HEK293 (cell line): Measurements from ENCODE around the gene BEST1.

Experiments
- CTCF ChIA-PET: fragments of 350-600 bp; formaldehyde crosslinking; extraction: SDS; loops from one replicate; lab custom pipeline; 2021; ENCODE audit warnings: antibody characterized with exemption; lab: Yijun Ruan, JAX
- POLR2A ChIA-PET: fragments of 300-600 bp; formaldehyde crosslinking; extraction: SDS; loops from one replicate; lab custom pipeline; 2020; ENCODE audit warnings: antibody characterized with exemption, inconsistent platforms; lab: Yijun Ruan, JAX
- H3K27ac ChIP-seq: fragments of 200-500 bp; sonication (Bioruptor generic); 2 replicates; pipeline ENCODE4 v1.5.1; 2014; ENCODE audit warnings: low read depth, low read length, control low read depth, inconsistent platforms; ENCODE audit errors: extremely low read depth
- H3K36me3 ChIP-seq, 2 experiments: fragments of 200-500 bp in 1 of 2; sonication (Bioruptor generic) in 1 of 2; 1 replicate in 1 of 2; 2 replicates in 1 of 2; pipeline ENCODE4 v1.5.1; 2014 to 2017; ENCODE audit warnings: inconsistent platforms in 2 of 2, low read length in 2 of 2; ENCODE audit not compliant: control insufficient read depth in 2 of 2, insufficient read depth in 1 of 2
- H3K4me1 ChIP-seq: fragments of 200-500 bp; sonication (Bioruptor generic); 2 replicates; pipeline ENCODE4 v1.5.1; 2014; ENCODE audit warnings: mild to moderate bottlenecking, low read length, inconsistent platforms; ENCODE audit not compliant: control insufficient read depth, insufficient read depth
- H3K4me3 ChIP-seq: 2 replicates; pipeline ENCODE4 v1.5.1; 2011; ENCODE audit warnings: low read depth, mild to moderate bottlenecking, control low read depth, low read length, moderate library complexity
- H3K9me3 ChIP-seq: fragments of 200-500 bp; sonication (Bioruptor generic); 2 replicates; pipeline ENCODE4 v1.5.1; 2014; ENCODE audit warnings: low read depth, low read length, inconsistent platforms; ENCODE audit not compliant: control insufficient read depth, insufficient read depth
- KLF7 ChIP-seq: fragments of 450-650 bp; formaldehyde crosslinking; IDR thresholded peaks from 2 replicates; pipeline ENCODE4 v1.5.1; 2016; ENCODE audit warnings: missing biosample characterization, missing genetic modification characterization, borderline replicate concordance
- KLF8 ChIP-seq: fragments of 450-650 bp; formaldehyde crosslinking; IDR thresholded peaks from 2 replicates; pipeline ENCODE4 v1.5.1; 2016; ENCODE audit warnings: missing biosample characterization, missing genetic modification characterization
- ZFHX2 ChIP-seq: fragments of 450-650 bp; formaldehyde crosslinking; conservative IDR thresholded peaks from 2 replicates; pipeline ENCODE4 v1.5.1; 2016; ENCODE audit warnings: missing biosample characterization, missing genetic modification characterization
- ZFP3 ChIP-seq: fragments of 450-650 bp; formaldehyde crosslinking; IDR thresholded peaks from 2 replicates; pipeline ENCODE4 v1.5.1; 2016; ENCODE audit warnings: low read depth, missing biosample characterization, missing genetic modification characterization
- ZFP41 ChIP-seq: fragments of 450-650 bp; formaldehyde crosslinking; IDR thresholded peaks from 2 replicates; pipeline ENCODE4 v1.5.1; 2016; ENCODE audit warnings: missing biosample characterization, missing genetic modification characterization, borderline replicate concordance
- ZNF132 ChIP-seq: fragments of 450-650 bp; formaldehyde crosslinking; IDR thresholded peaks from 2 replicates; pipeline ENCODE4 v1.5.1; 2017; ENCODE audit warnings: missing biosample characterization, missing genetic modification characterization, borderline replicate concordance
- ZNF133 ChIP-seq: fragments of 450-650 bp; formaldehyde crosslinking; IDR thresholded peaks from 2 replicates; pipeline ENCODE4 v1.5.1; 2016; ENCODE audit warnings: missing biosample characterization, missing genetic modification characterization
- ZNF223 ChIP-seq: fragments of 450-650 bp; formaldehyde crosslinking; IDR thresholded peaks from 2 replicates; pipeline ENCODE4 v1.5.1; 2016; ENCODE audit warnings: missing biosample characterization, missing genetic modification characterization
- ZNF37A ChIP-seq: fragments of 450-650 bp; IDR thresholded peaks from 2 replicates; pipeline ENCODE4 v1.5.1; 2018; ENCODE audit warnings: missing biosample characterization, missing genetic modification characterization
- ZNF514 ChIP-seq: fragments of 450-650 bp; formaldehyde crosslinking; IDR thresholded peaks from 2 replicates; pipeline ENCODE4 v1.5.1; 2016; ENCODE audit warnings: missing biosample characterization, missing genetic modification characterization
- ZNF530 ChIP-seq: fragments of 450-650 bp; formaldehyde crosslinking; IDR thresholded peaks from 2 replicates; pipeline ENCODE4 v1.5.1; 2016; ENCODE audit warnings: low read depth, missing biosample characterization, missing genetic modification characterization
- ZNF629 ChIP-seq: fragments of 450-650 bp; formaldehyde crosslinking; IDR thresholded peaks from 2 replicates; pipeline ENCODE4 v1.5.1; 2017; ENCODE audit warnings: missing biosample characterization, missing genetic modification characterization
- ZNF660 ChIP-seq: fragments of 450-650 bp; IDR thresholded peaks from 2 replicates; pipeline ENCODE4 v1.5.1; 2018; ENCODE audit warnings: missing biosample characterization, mild to moderate bottlenecking, missing genetic modification characterization
- ZNF76 ChIP-seq: fragments of 450-650 bp; formaldehyde crosslinking; IDR thresholded peaks from 2 replicates; pipeline ENCODE4; 2016; ENCODE audit warnings: low read depth, missing biosample characterization, missing genetic modification characterization, borderline replicate concordance
- ZSCAN23 ChIP-seq: fragments of 450-650 bp; formaldehyde crosslinking; IDR thresholded peaks from 2 replicates; pipeline ENCODE4 v1.5.1; 2016; ENCODE audit warnings: missing biosample characterization, missing genetic modification characterization
- TF ChIP-seq, protein P1 (sequence below): fragments of 450-650 bp; formaldehyde crosslinking; IDR thresholded peaks from 2 replicates; pipeline ENCODE4 v1.5.1; 2016; ENCODE audit warnings: missing biosample characterization, missing genetic modification characterization
- TF ChIP-seq, protein P2 (sequence below): fragments of 450-650 bp; formaldehyde crosslinking; IDR thresholded peaks from 2 replicates; pipeline ENCODE4 v1.5.1; 2016; ENCODE audit warnings: missing biosample characterization, missing genetic modification characterization
- TF ChIP-seq, protein P3 (sequence below): fragments of 450-650 bp; formaldehyde crosslinking; IDR thresholded peaks from 2 replicates; pipeline ENCODE4 v1.5.1; 2017; ENCODE audit warnings: missing biosample characterization, missing genetic modification characterization
- TF ChIP-seq, protein P4 (sequence below): sonication (generic); formaldehyde crosslinking; IDR thresholded peaks from 2 replicates; pipeline ENCODE4 v1.8.1; 2022; ENCODE audit warnings: mild to moderate bottlenecking, moderate library complexity, missing genetic modification reagents
- TF ChIP-seq, protein P5 (sequence below): fragments of 450-650 bp; formaldehyde crosslinking; IDR thresholded peaks from 2 replicates; pipeline ENCODE4 v1.5.0; 2017; ENCODE audit warnings: missing biosample characterization, missing genetic modification characterization, borderline replicate concordance

Gene BEST1

DNA sequence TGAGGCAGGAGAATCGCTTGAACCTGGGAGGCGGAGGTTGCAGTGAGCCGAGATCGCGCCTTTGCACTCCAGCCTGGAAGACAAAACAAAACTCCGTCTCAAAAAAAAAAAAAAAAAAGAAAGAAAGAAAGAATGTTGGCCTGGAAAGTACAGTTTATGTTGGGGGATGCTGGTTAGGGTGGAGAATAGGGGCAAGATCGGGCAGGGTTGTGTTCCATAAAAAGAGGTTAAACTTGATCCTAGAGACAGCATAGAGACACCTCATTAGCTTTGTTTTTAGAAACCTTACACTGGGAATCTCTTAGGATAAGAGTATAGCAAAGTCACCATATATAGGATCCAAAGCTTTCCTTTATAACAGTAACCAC, 19.2 kb downstream of the BEST1 start:
- CTCF ChIA-PET, result interaction anchor here (0.7 to 2.8 kb wide), 7 partner anchors 22 to 462 kb away, joined by 3 to 18 read pairs (median 9); no protein-coding TSS in a partner anchor
- POLR2A ChIA-PET, result interaction anchor here (0.6 to 0.7 kb wide), 4 partner anchors 17 to 706 kb away, joined by 3 to 7 read pairs (median 4); partner anchors contain the start of gene FADS3

DNA sequence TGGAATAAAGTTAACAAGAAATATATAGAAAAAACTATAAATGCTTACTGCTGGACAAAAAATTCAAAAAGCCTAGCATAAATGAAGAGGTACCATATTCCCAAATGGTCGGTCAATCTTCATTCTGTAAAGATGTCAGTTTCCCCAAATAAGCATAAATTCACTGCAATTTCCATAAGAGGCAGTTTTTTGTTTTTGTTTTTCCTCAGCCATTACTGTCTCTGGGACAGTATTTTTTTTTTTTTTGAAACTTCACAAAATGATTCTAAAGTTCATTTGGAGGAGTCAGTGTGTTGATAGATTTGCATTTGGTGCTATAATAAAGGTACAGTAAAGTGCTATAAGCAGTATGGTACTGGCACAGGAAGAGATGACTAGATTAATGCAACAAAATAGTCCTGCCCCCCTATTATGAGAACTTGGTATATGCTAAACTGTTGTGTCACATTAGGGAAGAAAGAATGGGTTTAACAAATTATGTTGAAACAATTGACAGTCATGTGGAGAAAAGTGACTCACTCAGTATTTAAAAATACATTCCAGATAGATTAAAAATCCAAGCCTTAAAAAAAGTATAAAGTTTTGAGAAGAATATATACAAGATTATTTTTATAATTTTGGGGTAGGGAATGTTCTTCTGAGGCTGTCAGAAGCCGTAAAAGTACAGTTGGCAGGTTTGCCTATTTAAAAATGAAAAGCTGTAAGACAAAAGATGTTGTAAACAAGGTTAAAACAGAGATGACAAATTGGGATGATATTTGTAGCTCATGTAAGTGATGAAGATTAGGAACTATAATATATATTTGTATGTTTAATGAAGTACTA, 19.9 kb downstream of the BEST1 start:
- ChIA-PET POLR2A (interaction anchor here (1.1 to 1.8 kb wide), 2 partner anchors 21 to 55 kb away, joined by 3 to 7 read pairs; no protein-coding TSS in a partner anchor), CTCF (interaction anchor here (0.7 to 2.8 kb wide), 5 partner anchors 23 to 463 kb away, joined by 3 to 18 read pairs (median 9); no protein-coding TSS in a partner anchor)
- Histone ChIP-seq H3K36me3 (peaks cover 0 to 17% of the 10 kb centered on the region in 2 experiments; a peak in 1 of 3 replicates), H3K4me3 (no peak overlapping the region), H3K27ac (no peak overlapping the region), H3K4me1 (0 out of 2 replicates have a peak, but pooled peaks cover 5% of the 10 kb centered on the region), H3K9me3 (no peaks in the 10 kb centered on the region)
- no peak for TF ChIP-seq ZFHX2
- TF ChIP-seq, protein P1, sequence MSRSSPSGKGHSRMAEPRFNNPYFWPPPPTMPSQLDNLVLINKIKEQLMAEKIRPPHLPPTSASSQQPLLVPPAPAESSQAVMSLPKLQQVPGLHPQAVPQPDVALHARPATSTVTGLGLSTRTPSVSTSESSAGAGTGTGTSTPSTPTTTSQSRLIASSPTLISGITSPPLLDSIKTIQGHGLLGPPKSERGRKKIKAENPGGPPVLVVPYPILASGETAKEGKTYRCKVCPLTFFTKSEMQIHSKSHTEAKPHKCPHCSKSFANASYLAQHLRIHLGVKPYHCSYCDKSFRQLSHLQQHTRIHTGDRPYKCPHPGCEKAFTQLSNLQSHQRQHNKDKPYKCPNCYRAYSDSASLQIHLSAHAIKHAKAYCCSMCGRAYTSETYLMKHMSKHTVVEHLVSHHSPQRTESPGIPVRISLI (tag by site-specific recombination), result peak; percentile 49; the same call in 1 of the 2 replicates
- no peak for TF ChIP-seq ZSCAN23 (tag by site-specific recombination)
- TF ChIP-seq, protein P2, sequence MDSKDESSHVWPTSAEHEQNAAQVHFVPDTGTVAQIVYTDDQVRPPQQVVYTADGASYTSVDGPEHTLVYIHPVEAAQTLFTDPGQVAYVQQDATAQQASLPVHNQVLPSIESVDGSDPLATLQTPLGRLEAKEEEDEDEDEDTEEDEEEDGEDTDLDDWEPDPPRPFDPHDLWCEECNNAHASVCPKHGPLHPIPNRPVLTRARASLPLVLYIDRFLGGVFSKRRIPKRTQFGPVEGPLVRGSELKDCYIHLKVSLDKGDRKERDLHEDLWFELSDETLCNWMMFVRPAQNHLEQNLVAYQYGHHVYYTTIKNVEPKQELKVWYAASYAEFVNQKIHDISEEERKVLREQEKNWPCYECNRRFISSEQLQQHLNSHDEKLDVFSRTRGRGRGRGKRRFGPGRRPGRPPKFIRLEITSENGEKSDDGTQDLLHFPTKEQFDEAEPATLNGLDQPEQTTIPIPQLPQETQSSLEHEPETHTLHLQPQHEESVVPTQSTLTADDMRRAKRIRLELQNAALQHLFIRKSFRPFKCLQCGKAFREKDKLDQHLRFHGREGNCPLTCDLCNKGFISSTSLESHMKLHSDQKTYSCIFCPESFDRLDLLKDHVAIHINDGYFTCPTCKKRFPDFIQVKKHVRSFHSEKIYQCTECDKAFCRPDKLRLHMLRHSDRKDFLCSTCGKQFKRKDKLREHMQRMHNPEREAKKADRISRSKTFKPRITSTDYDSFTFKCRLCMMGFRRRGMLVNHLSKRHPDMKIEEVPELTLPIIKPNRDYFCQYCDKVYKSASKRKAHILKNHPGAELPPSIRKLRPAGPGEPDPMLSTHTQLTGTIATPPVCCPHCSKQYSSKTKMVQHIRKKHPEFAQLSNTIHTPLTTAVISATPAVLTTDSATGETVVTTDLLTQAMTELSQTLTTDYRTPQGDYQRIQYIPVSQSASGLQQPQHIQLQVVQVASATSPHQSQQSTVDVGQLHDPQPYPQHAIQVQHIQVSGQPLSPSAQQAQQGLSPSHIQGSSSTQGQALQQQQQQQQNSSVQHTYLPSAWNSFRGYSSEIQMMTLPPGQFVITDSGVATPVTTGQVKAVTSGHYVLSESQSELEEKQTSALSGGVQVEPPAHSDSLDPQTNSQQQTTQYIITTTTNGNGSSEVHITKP (tag by site-specific recombination), result peak; percentile 94
- no peak for TF ChIP-seq ZNF530 (tag by site-specific recombination)
- TF ChIP-seq, all 188 proteins: peak for 2

More for the DNA sequence above, 19.2 kb downstream of the BEST1 start:
- Histone ChIP-seq H3K4me1 (0 out of 2 replicates have a peak, but pooled peaks cover 5% of the 10 kb centered on the region), H3K36me3 (peaks cover 0 to 24% of the 10 kb centered on the region in 2 experiments; a peak in 1 of 3 replicates)
- 0 out of 2 replicates have a peak, but pooled peaks have one; percentile 17 for TF ChIP-seq KLF8 (tag by site-specific recombination)
- TF ChIP-seq ZNF132 (tag by site-specific recombination), result no peak
- TF ChIP-seq ZFP41 (tag by site-specific recombination), result no peak
- TF ChIP-seq, protein P2 (tag by site-specific recombination), result no peak
- TF ChIP-seq ZNF629 (tag by site-specific recombination), result no peak
- TF ChIP-seq ZNF514 (tag by site-specific recombination), result no peak
- TF ChIP-seq ZNF37A (tag by site-specific recombination), result no peak
- no peak for TF ChIP-seq ZNF530 (tag by site-specific recombination)
- TF ChIP-seq ZNF223 (tag by site-specific recombination), result no peak
- 0 out of 2 replicates have a peak, but pooled peaks have one; percentile 5 for TF ChIP-seq KLF7 (tag by site-specific recombination)
- no peak for TF ChIP-seq ZNF76 (tag by site-specific recombination)
- no peak for TF ChIP-seq ZNF660
- no peak for TF ChIP-seq ZNF133 (tag by site-specific recombination)
- TF ChIP-seq, protein P3, sequence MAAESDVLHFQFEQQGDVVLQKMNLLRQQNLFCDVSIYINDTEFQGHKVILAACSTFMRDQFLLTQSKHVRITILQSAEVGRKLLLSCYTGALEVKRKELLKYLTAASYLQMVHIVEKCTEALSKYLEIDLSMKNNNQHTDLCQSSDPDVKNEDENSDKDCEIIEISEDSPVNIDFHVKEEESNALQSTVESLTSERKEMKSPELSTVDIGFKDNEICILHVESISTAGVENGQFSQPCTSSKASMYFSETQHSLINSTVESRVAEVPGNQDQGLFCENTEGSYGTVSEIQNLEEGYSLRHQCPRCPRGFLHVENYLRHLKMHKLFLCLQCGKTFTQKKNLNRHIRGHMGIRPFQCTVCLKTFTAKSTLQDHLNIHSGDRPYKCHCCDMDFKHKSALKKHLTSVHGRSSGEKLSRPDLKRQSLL (tag by site-specific recombination), result peak; percentile 71; the same call in 1 of the 2 replicates
- TF ChIP-seq, protein P4, sequence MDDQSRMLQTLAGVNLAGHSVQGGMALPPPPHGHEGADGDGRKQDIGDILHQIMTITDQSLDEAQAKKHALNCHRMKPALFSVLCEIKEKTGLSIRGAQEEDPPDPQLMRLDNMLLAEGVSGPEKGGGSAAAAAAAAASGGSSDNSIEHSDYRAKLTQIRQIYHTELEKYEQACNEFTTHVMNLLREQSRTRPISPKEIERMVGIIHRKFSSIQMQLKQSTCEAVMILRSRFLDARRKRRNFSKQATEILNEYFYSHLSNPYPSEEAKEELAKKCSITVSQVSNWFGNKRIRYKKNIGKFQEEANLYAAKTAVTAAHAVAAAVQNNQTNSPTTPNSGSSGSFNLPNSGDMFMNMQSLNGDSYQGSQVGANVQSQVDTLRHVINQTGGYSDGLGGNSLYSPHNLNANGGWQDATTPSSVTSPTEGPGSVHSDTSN (CRISPR knock-in tag), result no peak
- no peak for TF ChIP-seq ZFP3
- TF ChIP-seq, protein P5, sequence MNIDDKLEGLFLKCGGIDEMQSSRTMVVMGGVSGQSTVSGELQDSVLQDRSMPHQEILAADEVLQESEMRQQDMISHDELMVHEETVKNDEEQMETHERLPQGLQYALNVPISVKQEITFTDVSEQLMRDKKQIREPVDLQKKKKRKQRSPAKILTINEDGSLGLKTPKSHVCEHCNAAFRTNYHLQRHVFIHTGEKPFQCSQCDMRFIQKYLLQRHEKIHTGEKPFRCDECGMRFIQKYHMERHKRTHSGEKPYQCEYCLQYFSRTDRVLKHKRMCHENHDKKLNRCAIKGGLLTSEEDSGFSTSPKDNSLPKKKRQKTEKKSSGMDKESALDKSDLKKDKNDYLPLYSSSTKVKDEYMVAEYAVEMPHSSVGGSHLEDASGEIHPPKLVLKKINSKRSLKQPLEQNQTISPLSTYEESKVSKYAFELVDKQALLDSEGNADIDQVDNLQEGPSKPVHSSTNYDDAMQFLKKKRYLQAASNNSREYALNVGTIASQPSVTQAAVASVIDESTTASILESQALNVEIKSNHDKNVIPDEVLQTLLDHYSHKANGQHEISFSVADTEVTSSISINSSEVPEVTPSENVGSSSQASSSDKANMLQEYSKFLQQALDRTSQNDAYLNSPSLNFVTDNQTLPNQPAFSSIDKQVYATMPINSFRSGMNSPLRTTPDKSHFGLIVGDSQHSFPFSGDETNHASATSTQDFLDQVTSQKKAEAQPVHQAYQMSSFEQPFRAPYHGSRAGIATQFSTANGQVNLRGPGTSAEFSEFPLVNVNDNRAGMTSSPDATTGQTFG (tag by site-specific recombination), result no peak
- TF ChIP-seq, all 188 proteins: peak for 3
- Histone ChIP-seq H3K27ac (no peak overlapping the region), H3K4me3 (no peak overlapping the region), H3K9me3 (no peaks in the 10 kb centered on the region)
